ENCODE data around the gene ENO2.

- no peak for TF ChIP-seq CTCF (IDR thresholded peaks at IDR 0.05)
- TF ChIP-seq POLR2A (IDR thresholded peaks at IDR 0.05): no peak
Measured at GRCh38 chr12:6946033-6946919, 31.9 kb downstream of the ENO2 start.
